Fibroblast of skin of right quadriceps (primary cell): ENCODE measurements around the gene RSPRY1.
A peak's percentile ranks its signal among the peaks of the same experiment; 100 is the strongest.
"Not testable (repeated sequence)": the region's sequence is repeated elsewhere in the genome, so short reads cannot be mapped to it uniquely, and the experiment has no call there.

Experiments used
- DNase-seq: peaks from one replicate; pipeline ENCODE4 v3.0.0-alpha.2; 2013

The RSPRY1 gene

DNA sequence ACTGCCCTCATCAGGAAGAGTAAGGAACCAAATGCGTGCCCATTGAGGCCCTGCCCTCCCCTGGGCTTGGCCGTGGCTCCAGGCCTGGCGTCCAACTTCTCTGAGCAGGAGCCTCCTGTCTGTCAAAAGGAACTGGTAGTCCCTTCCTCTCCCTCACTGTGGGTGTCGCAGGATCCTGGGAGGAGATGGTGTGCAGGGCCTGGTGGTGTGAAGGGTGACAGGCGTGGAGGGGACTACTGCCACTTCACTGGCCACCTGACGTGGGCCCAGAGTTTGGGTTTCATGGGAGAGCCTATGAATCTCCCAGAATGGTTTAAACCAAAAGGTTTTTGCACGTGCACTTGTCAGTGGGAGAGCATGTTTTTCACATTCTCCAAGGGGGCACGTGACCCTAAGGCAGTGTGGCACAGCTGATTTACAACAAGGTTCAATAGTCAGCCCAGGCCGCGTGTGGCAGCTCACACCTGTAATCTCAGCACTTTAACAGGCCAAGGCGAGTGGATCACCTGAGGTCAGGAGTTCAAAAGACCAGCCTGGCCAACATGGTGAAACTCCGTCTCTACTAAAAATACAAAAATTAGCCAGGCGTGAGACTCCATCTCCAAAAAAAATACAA lies 71.4 kb downstream of the RSPRY1 start:
- DNase-seq, result no peak

DNA sequence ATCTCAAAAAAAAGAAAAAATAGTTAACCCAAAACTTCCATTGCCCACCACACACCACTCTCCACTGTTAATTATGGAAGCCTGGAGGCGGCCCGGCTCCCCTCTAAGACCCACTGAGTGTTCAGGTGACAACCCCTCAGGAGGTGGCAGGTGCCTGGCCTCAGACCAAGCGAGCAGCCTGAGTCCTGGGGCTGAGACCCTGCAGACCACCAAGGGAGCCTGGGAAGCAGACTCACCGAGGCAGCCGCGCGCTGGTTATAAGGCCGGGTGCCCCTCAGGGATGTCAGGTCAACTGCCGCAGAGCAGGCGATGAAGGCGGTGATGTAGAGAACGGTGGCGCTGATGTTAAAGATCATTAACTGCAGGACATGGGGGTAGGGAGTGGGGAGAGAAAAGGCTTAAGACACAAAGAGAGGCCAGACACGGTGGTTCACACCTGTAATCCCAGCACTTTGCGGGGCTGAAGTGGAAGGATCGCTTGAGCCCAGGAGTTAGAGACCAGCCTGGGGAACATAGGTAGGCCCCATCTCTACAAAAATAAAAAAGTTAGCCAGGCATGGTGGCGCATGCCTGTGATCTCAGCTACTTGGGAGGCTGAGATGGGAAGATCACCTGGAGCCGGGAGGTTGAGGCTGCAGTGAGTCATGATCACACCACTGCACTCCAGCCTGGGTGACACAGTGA lies 72.2 kb downstream of the RSPRY1 start:
- DNase-seq, result no peak

DNA sequence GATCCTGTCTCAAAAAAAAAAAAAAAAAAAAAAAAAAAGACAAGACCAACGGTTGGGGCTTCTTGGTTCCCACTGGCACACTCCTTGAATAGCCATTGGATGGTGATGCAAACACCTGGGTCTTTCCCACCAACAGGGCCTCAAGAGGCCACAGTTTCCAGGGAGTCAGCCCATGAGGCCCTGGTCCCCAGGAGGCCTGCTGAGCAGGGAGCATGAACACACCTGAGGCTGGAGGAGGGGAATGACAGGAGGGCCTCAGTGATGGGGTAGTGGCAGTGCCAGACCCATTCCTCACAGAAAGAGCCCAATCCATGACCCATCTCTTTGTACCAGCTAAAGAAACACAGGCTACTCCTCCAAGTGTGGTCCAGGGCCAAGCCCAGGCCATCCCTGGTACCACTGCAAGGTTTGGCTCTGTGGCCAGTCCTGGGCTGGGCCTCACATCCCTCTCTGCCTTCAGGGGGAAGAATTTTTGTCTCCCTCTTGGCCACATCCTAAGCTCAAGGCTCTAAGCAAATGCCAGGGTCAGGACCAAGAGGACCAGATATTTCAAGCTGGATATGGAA lies 72.9 kb downstream of the RSPRY1 start:
- no peak for DNase-seq

DNA sequence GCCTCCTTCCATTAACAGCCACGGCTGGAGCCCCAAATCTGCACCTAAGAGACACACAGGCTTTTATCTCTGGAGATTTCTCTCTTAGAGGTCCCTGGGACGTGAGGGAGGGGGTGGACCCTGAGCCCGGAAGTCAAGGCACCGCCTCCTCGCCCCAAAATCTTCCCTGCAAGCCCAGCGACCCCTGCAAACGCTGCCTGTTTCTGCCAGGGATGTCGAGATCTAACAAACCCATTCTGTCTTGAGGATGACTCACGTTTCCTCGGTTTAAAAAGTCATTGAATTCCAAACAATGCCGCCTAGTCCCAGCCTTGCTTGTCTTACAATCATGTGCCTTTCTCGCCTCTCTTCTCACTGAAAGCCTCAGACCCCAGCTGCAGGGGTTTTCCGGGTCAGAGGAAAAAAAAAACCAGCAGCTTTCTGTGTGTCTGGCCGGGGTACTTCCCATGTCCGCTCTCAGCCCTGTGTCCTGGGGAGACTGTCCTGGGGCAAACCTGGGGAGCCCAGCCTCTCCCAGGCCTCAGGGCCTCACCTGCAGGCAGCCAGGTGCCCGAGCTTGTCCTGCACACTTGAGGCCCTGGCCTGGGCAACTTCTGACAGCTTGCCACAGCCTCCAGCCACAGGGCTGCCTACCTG lies 74.3 kb downstream of the RSPRY1 start:
- peak; percentile 64 for DNase-seq

DNA sequence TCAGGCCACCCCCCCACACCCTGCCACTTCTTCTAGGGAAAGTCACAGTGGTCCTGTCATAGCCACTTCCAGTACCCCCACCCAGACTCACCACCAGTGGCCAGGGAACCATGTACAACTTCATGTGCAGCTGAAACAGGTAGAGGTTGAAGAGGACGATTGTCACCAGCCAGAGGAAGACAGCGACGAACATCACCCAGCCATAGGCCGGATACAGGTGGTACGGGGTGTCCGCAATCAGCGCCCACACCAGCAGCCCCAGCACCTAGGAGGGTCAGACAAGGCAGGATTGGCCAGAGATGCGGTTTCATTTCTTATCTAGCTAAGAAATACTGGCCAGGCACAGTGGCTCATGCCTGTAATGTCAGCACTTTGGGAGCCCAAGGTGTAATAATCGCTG lies 75.7 kb downstream of the RSPRY1 start:
- no peak for DNase-seq

DNA sequence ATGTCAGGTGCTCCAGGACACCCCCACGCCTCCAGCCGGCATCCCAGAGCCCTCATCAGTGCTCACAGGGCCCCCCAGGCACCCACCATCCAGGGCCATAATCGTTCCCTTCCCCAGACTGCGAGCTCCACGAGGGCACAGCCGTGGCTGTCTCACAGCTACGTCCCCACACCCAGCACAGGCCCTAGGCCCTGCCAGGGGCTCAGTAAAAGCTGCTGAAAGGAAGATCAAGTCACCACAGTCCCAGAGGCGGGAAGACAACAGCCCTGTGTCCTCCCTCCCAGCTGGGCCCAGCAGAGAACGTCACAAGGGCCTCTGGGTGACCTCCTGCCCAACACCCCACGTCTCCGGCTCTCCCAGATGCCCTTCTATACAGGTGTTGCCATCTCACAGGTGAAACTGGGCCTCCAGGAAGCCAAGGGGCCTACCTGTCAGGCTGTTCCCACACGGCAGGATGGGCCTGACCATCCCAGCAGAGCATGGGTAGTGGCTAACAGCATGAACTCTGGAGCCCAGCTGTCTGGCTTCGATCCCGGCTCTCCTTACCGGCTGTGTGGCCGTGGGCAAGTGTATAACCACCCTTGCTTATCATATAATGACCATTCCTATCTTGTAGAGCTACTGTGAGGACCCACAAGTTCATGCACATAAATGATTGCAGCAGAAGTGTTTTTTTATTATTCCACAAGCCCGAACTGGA lies 76.9 kb downstream of the RSPRY1 start:
- no peak for DNase-seq

DNA sequence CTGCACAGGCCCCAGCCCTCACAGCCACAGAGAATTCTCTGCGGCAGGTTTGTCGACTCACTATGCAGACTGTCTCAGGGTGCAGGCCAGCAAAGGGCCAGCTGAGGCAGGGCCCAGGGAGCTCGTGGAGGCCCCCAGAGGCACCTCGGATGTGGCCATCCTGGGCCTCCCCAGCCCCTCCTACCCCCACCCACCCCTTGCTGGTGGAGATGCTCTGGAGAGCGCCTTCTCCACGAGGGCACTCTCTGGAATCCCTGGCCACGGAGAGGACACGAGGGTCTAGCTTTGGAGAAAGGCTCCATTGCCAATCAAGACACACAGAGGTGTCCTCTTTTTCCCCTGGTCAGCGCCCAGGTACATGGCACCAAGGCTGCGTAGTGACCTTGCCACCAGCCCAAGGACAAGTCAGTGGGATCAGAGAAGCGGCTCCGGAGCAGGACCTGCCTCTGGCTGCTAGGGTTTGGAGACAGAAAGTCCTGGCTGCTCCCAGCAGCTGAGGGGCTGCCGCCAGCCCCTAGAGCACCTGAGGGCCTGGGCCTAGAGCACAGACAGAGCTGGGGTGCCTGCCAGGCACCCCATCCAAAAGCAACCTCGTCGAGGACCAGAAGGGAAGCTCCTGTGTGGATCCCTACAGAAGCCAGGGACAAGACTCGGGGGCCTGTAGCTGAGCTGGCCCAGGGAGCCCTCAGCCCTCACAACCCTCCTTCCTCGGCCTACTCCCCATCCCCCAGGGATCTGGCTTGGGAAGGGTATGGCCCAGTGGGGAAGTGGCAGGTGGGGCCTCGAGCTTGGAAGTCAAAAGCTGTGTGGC lies 77.6 kb downstream of the RSPRY1 start:
- no peak for DNase-seq

DNA sequence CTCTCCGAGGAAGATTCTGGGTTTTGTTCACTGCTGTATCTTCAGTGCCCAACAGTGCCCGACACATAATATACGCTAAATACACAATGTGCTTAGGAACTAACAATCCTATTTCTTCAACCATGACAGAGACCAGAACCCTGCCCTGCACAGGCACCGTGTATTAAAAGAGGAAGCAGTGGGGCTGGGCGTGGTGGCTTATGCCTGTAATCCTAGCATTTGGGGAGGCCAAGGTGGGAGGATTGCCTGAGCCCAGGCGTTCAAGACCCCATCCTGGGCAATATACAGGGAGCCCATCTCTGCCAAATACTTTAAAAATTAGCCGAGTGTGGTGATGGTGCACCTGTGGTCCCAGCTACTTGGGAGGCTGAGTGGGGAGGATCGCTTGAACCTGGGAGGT lies 78.3 kb downstream of the RSPRY1 start:
- DNase-seq, result no peak

DNA sequence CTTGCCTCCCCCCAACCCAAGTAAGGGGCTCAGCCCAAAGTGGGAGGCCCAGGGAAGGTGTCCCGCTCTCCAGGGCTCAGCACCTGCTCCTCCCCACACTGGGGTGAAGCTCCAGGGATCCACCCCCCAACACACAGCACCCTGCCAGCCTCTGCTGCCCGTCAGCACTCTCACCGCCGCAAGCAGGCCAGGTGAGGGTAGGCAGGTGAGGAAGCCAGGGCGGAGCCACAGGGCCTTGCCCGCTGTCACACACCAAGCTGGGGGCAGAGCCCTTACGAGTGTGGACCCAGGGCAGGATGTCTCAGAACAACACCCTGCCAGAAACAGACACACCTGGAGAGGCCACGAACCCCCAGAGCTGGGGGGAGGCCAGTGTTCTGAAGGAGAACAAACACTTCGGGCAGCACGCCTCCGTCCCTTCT lies 78.8 kb downstream of the RSPRY1 start:
- DNase-seq, result no peak

DNA sequence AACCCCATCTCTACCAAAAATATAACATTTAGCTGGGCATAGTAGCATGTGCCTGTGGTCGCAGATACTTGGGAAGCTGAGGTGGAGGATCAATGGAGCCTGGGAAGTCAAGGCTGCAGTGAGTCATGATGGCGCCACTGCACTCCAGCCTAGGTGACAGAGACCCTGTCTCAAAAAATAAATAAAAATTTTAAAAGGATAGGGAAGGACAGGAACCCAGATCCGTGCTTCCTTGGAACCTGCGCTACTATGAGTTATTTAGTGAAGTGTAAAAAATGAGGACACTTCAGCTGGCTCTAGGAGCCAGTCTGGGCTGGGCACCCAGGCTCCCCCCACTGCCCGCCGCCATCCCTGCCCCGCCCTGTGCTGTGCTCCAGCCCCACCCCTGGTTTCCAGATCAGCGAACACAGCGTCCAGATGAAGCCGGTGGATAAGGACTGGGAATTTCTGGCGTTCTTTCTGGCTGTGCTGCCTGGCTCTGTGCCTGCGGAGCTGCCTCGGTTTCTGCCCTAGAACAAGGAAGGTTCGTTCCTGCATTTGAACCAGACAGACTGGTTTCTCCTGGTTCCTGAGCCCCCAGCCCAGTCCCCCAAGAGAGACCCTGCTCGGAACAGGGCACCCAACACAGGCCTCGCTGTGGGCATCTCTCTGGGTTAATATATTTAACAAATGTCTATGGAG lies 79.9 kb downstream of the RSPRY1 start:
- DNase-seq, result no peak

DNA sequence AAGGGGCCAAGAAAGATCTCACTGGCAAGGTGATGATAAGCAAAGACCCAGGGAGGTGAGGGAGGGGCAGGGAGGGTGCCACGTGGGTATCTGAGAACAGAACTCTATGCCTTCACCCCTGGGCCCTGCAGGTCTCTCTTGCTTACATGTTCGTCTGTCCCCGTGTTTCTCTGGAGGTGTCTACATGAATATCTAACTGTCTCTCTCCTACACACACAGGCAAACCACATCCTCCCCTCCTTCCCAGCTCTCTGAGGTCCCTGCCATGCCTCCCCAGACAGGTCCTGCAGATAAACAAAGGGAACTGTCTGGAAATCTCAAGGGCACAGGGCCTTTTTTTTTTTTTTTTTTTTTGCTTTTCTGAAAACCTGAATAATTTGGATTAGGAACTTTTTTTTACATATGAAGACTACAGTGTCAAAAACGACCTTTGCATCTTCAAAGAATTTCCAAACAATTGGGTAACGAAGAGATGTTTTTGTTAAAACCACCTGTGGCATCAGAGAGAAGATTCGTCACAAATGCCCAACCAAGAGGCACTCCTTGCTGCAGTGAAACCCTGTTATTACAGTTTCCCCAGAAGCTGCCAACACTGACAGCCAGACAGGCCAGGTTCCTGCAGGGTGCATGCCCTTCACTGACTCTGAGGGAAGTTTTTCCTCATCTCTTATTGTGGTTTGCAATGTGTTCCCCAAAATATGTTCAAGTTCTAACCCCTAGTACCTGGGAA lies 80.6 kb downstream of the RSPRY1 start:
- DNase-seq, result no peak

DNA sequence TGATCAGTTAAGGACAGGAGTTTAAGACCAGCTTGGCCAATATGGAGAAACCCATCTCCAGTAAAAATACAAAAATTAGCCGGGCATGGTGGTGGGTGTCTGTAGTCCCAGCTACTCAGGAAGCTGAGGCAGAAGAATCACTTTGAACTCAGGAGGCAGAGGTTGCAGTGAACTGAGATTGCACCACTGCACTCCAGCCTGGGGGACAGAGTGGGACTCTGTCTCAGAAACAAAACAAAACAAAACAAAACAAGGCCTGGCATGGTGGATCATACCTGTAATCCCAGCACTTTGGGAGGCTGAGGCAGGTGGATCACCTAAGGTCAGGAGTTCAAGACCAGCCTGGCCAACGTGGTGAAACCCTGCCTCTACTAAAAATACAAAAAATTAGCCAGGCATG lies 81.2 kb downstream of the RSPRY1 start:
- not testable (repeated sequence) for DNase-seq

DNA sequence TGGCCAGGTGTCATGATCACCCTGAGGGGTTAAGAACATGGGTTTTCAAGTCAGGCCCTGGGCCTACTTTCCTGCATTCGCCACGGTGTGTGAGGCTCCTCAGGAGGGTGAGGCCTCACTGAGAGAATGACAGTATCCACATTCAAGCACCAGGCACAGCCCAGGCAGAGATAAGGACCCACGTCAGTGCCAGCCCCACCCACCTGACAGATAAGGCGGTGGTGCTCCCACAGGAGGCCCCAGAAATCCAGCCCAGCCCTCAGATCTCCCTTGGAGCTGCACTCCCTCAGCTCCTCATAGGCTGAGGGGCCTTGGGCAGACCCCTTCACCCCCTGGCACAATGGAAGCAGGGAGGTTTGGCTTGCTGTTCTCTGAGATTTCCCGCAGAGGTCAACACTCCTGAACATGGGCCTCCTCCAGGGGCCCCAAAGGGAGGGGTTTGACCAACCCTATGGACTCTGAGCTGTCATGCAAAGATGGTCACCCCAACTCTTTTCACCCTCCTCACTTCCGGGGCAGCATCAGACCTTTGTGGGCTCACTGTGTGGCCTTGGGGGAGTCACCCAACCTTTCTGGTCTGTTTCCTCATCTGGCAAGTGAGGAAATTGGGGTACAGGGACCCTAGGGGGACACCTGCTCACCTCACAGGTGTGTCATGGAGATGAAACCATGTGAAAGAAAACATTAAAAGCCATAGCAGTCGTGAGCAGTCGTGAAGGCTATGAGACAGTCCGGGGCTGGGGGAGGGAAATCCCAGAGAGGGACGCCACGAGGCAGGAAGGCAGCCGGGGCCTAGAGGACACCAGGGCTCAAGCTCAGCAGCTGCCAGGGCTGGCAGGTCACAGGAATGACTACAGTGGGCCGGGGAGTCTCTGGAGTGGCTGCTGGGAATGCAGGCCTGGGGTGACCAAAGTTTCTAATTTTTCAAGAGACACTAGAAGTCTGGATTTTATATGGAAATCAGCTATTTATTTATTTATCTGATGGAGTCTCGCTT lies 83.0 kb downstream of the RSPRY1 start:
- no peak for DNase-seq

DNA sequence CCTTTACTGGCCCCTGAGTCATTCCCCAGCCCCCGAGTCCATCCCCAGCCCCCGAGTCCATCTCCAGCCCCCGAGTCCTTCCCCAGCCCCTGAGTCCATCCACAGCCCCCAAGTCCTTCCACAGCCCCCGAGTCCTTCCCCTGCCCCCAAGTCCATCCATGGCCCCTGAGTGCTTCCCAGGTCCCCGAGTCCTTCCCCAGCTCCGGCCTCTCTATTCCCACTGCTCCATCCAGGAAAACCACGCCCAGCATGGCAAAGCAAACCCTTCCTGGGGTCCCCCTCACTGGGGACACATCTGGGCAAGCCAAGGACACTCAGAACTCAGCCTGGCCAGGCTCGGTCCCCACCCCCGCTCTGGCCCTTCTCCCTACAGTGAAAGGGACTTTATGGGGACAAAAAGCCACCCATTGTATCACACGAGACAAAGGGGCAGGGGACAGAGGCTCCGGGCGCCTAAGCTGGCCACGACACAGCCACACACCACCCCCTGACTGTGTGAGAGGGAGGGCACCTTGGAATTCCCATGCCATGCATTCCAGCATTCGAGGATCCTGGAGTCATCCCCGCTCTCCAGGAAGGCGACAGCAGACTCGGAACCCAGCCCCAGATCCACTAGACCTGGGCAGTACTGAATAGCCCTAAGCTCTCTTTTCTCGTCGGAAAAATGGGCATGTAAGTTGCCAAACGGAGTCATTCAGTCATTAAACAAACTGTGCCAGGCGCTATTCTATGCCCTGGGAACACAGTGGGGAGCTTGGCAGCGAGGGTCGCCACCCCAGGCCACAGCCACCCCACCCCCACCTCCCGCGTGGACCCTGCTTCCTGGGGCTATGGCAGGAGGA lies 84.3 kb downstream of the RSPRY1 start:
- DNase-seq, result no peak

DNA sequence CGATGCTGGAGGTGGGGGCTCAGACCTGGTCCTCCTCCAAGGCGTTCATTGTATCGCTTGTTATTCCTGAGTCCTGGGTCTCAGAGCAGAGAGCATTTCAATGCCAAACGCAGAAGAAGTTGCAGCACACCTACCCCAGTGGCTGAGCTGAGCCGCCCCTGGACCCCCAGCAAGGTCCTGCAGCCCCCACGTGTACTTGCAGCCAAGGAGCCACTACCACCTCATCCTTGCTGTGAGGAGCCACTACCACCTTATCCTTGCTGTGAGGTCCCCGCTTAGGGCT lies 84.9 kb downstream of the RSPRY1 start:
- no peak for DNase-seq

DNA sequence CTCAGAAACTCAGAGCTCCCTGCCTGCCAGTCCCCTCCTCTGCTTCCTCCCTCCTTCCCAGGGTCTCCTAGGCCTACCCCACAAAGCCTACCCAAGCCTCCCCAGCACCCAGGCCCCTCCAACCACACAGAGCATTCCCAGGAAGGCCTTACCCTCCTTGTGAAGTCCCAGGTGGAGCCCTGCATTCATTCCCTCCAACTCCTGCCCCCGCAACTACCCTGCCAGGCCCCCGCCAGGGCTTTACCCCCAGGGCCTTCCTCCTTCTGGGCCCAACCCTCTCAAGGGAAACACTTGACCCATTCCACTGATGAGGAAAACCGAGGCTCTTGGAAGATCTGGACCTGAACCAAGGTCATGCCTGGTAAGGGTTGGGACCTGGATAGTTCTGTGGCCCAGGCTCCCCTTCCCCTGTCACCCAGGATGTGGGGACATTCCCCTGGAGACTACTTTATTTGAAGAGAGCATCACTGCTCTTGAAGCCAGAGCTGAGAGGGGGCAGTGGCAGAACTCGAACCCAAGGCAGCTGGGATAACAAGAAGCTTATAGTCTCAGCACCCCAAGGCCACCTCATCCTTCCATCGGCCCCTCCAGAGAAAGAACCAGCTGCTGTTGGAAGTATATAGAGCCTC lies 85.9 kb downstream of the RSPRY1 start:
- no peak for DNase-seq

DNA sequence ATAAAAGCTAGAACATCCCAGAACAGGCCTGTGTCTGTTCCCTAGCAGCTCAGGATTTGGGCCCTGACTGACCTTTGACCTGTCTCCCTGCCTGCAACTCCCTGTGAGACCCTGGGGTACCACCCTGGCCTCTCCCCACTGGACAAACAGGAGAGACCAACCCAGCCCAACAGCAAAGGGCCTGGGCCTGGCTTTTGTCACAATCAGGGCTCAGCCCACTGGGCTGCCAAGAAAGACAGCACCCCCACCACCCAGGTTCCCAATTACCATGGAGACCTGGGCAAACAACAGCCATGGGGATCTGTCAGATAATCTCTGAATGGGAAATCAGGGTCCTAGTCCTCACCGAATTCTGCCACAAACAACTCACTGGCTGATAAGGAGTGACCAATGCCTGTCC lies 87.2 kb downstream of the RSPRY1 start:
- DNase-seq, result no peak

DNA sequence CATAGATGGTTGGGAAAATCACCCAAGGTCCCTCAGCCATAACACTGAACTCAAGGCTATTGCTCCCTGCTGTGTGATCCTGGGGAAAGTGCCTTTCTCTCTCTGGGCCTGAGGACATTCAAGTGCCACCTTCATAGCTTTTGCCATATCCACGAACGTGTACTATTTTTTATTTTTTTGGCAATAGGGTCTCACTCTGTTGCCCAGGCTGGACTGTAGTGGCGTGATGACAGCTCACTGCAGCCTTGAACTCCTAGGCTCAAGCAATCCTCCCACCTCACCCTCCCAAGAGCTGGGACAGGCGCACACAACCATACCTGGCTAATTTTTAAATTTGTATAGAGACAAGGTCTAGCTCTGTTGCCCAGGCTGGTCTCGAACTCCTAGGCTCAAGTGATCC lies 87.7 kb downstream of the RSPRY1 start:
- DNase-seq, result no peak

DNA sequence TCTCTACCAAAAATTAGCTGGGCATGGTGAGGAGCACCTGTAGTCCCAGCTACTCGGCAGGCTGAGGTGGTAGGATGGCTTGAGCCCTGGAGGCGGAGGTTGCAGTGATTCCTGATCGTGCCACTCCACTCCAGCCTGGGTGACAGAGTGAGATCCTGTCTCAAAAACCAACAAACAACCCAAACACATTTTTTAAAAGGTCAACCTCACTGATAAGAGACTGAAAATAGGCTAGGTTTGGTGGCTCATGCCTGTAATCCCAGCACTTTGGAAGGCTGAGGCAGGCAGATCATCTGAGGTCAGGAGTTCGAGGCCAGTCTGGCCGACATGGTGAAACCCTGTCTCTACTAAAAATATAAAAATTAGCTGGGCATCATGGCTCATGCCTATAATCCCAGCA lies 89.8 kb downstream of the RSPRY1 start:
- not testable (repeated sequence) for DNase-seq
